IPS-11a (cell line): ENCODE measurements around the gene RASL11B.

ENCODE experiments used
- H3K4me3 ChIP-seq: one replicate; pipeline ENCODE4 v1.5.1; 2013; ENCODE audit warnings: low read depth, low read length, control low read depth

RASL11B gene

DNA sequence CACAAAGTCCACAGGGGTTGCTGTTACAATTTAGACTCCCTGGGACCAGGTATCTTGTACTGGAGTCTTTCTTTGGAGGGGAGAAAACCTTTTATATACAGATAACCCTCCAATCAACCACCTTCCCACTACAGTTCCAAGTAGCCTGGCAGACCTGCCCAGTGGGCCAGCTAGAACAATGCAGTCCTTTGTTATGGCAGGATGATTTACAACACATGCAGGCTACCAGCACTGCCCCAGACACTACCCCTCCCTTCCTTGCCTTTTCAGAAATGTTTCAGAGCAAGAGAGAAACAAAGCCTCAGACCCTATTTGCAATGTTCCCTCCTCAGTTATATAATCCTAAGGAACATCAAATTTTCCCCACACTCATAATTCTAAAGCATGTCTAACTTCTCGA is 11.1 kb downstream of the RASL11B start:
- no peak overlapping the region for H3K4me3 ChIP-seq

- no peak overlapping the region for H3K4me3 ChIP-seq
Observed at GRCh38 chr4:52873861-52874343, 11.8 kb downstream of the RASL11B start.

GRCh38 chr4:52874948-52875347 is 12.8 kb downstream of the RASL11B start:
- no peak overlapping the region for H3K4me3 ChIP-seq

GRCh38 chr4:52876069-52876468 is 14.0 kb downstream of the RASL11B start:
- H3K4me3 ChIP-seq: no peak overlapping the region

- H3K4me3 ChIP-seq: no peak overlapping the region
Observed at GRCh38 chr4:52877036-52877435, 14.9 kb downstream of the RASL11B start.

GRCh38 chr4:52877694-52878093 is 15.6 kb downstream of the RASL11B start:
- no peak overlapping the region for H3K4me3 ChIP-seq

- no peak overlapping the region for H3K4me3 ChIP-seq
Observed at GRCh38 chr4:52879471-52879870, 17.4 kb downstream of the RASL11B start.

GRCh38 chr4:52880994-52881393 is 18.9 kb downstream of the RASL11B start:
- H3K4me3 ChIP-seq: no peak overlapping the region

- H3K4me3 ChIP-seq: no peak overlapping the region
Observed at GRCh38 chr4:52883183-52883621, 21.1 kb downstream of the RASL11B start.

GRCh38 chr4:52883707-52884669 is 21.9 kb downstream of the RASL11B start:
- no peak overlapping the region for H3K4me3 ChIP-seq

DNA sequence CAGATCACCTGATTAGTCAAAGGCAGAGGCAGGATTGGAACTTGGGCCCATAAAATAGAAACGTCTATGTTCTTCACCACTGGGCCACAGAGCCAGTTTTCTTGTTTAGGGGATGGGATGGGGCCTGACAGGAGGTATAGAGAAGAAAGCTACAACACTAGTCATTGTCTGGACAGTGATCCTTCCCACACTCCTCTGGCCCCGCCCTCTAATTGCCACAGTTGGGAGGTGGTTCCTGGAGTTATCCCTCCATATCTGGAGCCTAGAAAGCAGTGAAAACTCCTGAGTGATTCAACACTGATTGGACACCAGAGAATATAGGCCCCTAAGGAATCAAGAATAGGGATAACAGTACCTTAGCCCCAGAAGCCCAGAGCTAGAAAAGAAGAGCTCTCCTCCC is 22.9 kb downstream of the RASL11B start:
- H3K4me3 ChIP-seq: no peak overlapping the region

GRCh38 chr4:52889354-52889753 is 27.2 kb downstream of the RASL11B start:
- H3K4me3 ChIP-seq: no peak overlapping the region

DNA sequence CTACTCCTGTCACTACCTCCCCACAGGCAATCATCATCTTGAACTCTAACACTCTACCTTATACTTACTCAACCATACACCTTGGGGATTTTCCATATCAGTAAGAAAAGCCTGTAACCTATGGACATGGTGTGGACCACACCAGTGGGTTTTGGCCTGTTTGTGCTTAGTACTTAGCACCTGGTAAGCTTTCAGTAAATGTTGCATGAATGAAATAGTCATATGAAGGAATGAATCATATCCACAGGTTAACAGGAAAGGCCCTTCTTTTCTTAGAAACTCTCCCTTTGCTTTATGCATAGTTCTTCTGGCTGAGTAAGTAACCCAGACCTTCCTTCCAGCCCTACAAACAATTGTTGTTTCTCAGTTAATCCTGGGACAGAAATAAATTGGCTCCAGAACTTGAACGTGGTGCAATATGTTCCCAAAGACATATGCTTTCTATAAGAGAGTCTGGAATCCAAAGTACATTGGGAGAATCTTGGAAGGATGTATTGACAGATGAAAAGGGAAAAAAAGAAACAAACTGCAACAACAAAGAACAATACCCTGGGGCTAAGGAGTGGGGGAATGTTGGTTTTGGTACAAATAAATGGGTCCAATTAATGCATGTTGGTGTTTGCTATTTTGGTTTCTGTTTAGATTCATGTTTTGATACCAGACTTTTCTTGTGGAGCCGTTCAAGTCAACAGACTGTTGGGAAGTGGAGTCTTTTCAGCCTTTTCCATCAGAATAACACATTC is 27.8 kb downstream of the RASL11B start:
- H3K4me3 ChIP-seq: no peak overlapping the region

GRCh38 chr4:52890521-52890791 is 28.3 kb downstream of the RASL11B start:
- no peak overlapping the region for H3K4me3 ChIP-seq

DNA sequence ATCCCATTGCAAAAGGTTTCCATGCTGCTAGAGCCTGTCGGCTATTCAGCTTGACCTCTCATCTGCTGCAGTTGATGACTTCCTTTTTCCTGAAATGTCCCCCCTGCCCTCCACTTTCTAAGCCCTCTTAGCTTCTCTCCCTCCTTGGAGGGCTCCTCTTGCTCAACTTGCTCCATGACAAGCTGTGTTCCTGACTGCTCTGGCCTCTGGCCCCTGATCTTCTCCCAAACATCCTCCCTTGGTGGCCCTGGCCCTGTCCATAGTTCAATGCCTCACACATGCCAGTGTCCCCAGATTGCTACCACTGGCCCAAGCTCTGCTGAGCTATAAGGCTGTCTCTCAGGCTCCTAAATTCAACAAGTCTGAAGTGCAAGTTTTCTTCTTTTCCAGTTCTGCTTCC is 29.6 kb downstream of the RASL11B start:
- no peak overlapping the region for H3K4me3 ChIP-seq

- H3K4me3 ChIP-seq: no peak overlapping the region
Observed at GRCh38 chr4:52892880-52893279, 30.8 kb downstream of the RASL11B start.

GRCh38 chr4:52894443-52894842 is 32.3 kb downstream of the RASL11B start:
- no peak overlapping the region for H3K4me3 ChIP-seq

DNA sequence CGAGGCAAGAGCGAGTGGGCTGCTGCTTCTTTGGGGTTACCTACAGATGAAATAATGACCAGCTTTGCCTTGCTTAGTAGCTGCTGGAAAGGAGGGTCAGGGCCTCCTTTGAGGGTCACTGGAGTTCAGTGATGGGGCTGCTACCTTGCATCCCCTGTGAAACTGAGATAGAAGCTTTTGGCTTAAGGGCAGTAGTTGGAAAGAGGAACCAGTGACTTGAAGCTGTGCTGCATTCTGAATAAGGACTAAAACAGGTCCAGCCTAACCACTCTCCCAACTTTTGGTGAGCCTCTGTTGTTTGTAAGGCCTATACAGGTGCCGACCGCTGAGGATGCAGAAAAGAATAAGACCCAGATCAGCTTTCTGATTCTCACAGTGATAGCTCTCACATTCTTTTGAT is 41.2 kb downstream of the RASL11B start:
- no peak overlapping the region for H3K4me3 ChIP-seq

- no peak overlapping the region for H3K4me3 ChIP-seq
Observed at GRCh38 chr4:52904421-52904820, 42.3 kb downstream of the RASL11B start.

DNA sequence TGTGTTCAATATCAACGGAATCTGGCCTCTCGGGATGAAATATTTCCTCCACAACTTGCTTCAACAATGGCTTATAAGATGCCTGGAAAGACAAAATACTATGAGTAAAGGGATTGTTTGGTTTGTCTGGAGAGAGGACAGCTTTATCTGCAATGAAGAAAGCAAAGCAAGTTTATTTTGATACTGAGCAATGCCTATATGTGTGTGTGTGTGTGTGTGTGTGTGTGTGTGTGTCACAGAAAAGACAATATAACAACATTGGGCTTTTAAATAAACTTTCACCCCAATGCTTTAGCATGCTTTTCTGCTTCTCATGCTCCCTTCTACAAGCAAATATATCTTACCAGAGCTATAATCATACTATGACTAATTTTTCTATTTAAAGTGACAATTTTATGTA is 45.4 kb downstream of the RASL11B start:
- H3K4me3 ChIP-seq: no peak overlapping the region

DNA sequence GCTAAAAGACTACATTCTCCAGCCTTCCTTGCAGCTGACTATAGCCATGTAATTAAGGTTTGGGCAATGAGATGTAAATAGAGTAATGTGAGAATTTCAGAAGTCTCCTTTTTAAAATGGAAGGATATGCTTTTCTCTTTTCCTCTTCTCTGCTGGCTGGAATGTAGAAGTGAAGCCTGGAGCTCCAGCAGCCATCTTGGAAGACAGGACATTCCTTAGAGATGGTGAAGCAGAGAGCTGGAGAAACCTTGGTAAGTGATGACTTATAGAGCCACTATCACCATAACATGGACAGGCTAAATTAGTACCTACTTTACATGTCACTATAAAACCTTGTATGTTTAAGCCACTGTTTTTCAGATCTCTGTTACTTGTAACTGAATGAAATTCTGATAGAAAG is 48.0 kb downstream of the RASL11B start:
- H3K4me3 ChIP-seq: no peak overlapping the region

DNA sequence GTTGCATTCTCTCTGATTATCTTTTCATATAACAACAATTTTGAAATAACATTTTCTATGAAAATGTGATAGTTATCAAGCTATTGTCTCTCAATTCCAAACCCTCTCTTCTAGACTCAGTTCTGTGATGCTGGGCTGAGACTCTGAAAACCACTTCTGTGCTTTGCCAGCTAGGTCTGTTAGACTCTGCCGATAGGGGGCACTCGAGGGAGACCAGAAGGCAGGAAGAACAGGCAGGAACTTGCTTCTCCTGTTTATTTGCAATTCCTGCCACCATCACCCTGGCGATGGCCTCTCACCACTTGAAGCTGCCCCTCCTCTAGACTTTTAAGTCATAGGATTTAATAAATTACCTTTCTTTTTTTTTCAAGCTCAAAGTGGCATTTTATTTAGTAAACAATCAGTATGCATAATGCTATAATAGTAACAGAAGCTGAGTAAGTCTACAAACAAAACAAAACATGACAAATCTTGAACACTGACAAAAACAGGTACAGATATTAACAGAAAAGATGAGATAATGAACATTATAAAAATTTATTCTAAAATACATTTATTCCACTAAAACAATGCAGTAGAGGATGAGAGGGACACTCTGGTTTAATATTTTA is 49.7 kb downstream of the RASL11B start:
- no peak overlapping the region for H3K4me3 ChIP-seq
